ENCODE measurements around the gene DCC.

DCC gene

DNA sequence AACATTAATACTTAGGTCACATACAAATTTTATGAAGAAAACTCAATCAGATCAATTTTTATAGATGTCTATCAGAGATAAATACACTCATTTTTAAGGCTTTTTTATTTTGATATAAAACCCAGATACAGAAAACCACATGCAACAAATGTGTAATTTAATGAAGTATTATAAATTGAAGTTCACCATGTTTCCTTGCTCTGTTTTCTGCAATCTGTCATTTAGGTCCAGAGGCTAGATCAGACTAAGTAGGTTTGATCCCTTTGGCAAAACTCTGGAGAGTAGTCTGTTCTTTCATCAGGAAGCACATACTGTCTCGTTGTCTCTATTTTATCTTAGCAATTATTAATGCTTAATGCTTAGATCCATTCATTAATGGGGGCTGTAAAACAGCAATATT lies 1042.9 kb downstream of the DCC start:
- Histone ChIP-seq H3K9me3 (ENCODE audit: insufficient read depth, low read depth, low read length) (no peaks in the 10 kb centered on the region), H3K79me2 (ENCODE audit: insufficient read depth, low read length) (no peaks in the 10 kb centered on the region), H3K9me2 (replicated peaks; ENCODE audit: low read depth, low read length) (no peaks in the 10 kb centered on the region), H3K4me2 (ENCODE audit: low read depth, low read length, poor library complexity, severe bottlenecking) (no peak overlapping the region), H3K9ac (ENCODE audit: low read depth, low read length, poor library complexity, severe bottlenecking) (no peak overlapping the region), H3K4me1 (ENCODE audit: insufficient read depth, low read length, poor library complexity, severe bottlenecking) (no peaks in the 10 kb centered on the region), H3K27me3 (ENCODE audit: insufficient read depth, low read length, poor library complexity, severe bottlenecking) (no peaks in the 10 kb centered on the region), H2AFZ (ENCODE audit: low read length) (no peak overlapping the region), H3K4me3 (ENCODE audit: low read length, poor library complexity, severe bottlenecking) (no peak overlapping the region), H3K36me3 (ENCODE audit: insufficient read depth, low read length) (no peaks in the 10 kb centered on the region), H3F3A (ENCODE audit: low read depth) (no peaks in the 10 kb centered on the region), H4K20me1 (ENCODE audit: insufficient read depth, low read length, poor library complexity, severe bottlenecking) (no peaks in the 10 kb centered on the region)
- no peak for TF ChIP-seq EZH2phosphoT487 (IDR thresholded peaks at IDR 0.05; ENCODE audit: borderline replicate concordance)
- TF ChIP-seq, protein P1, sequence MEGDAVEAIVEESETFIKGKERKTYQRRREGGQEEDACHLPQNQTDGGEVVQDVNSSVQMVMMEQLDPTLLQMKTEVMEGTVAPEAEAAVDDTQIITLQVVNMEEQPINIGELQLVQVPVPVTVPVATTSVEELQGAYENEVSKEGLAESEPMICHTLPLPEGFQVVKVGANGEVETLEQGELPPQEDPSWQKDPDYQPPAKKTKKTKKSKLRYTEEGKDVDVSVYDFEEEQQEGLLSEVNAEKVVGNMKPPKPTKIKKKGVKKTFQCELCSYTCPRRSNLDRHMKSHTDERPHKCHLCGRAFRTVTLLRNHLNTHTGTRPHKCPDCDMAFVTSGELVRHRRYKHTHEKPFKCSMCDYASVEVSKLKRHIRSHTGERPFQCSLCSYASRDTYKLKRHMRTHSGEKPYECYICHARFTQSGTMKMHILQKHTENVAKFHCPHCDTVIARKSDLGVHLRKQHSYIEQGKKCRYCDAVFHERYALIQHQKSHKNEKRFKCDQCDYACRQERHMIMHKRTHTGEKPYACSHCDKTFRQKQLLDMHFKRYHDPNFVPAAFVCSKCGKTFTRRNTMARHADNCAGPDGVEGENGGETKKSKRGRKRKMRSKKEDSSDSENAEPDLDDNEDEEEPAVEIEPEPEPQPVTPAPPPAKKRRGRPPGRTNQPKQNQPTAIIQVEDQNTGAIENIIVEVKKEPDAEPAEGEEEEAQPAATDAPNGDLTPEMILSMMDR (conservative IDR thresholded peaks at IDR 0.05; ENCODE audit: low read length) = no peak

DNA sequence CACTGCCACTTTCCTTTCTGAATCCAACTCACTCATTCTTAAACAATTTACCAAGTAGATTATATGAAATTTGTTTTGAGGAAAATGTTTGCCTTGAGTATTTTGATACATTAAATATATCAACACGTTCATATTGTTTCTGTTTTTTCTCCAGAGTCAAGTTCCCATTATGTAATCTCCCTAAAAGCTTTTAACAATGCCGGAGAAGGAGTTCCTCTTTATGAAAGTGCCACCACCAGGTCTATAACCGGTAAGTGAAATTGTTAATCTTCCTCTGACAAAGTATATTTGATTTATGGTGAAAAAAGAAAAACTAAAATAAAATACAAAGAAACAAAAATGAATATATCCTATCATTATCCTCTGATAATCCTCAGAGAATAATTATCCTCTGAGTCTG lies 1045.9 kb downstream of the DCC start:
- Histone ChIP-seq H3K4me1 (ENCODE audit: insufficient read depth, low read length, poor library complexity, severe bottlenecking) (no peaks in the 10 kb centered on the region), H3K9me2 (replicated peaks; ENCODE audit: low read depth, low read length) (no peaks in the 10 kb centered on the region), H3K4me3 (ENCODE audit: low read length, poor library complexity, severe bottlenecking) (no peak overlapping the region), H2AFZ (ENCODE audit: low read length) (no peak overlapping the region), H3K4me2 (ENCODE audit: low read depth, low read length, poor library complexity, severe bottlenecking) (no peak overlapping the region), H3K79me2 (ENCODE audit: insufficient read depth, low read length) (no peaks in the 10 kb centered on the region), H3F3A (ENCODE audit: low read depth) (no peaks in the 10 kb centered on the region), H4K20me1 (ENCODE audit: insufficient read depth, low read length, poor library complexity, severe bottlenecking) (no peaks in the 10 kb centered on the region), H3K9ac (ENCODE audit: low read depth, low read length, poor library complexity, severe bottlenecking) (no peak overlapping the region), H3K27me3 (ENCODE audit: insufficient read depth, low read length, poor library complexity, severe bottlenecking) (no peaks in the 10 kb centered on the region), H3K36me3 (ENCODE audit: insufficient read depth, low read length) (no peaks in the 10 kb centered on the region), H3K9me3 (ENCODE audit: insufficient read depth, low read depth, low read length) (no peaks in the 10 kb centered on the region)
- no peak for TF ChIP-seq EZH2phosphoT487 (IDR thresholded peaks at IDR 0.05; ENCODE audit: borderline replicate concordance)
- TF ChIP-seq, protein P1 (conservative IDR thresholded peaks at IDR 0.05; ENCODE audit: low read length) = no peak

DNA sequence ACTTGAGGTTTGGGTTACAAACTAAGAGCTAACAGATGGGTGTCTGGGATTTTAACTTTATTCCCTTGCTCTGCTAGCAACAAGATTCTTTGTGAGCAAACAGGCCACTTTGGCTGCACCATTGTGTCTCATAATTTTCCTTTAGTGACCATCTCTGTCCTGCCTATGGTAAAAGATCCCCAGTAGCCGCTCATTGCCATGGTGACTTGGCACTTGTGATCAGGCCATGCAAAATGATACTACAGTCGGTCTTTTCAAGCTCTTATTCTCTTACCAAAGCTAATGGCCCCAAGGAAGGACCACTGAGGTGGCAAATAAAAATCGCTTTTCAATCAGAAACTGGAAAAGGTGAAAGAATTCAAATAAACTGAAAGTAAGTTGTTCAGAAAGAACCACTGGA lies 1047.6 kb downstream of the DCC start:
- no peaks in the 10 kb centered on the region for H3K9me3 ChIP-seq (ENCODE audit: insufficient read depth, low read depth, low read length)
- no peaks in the 10 kb centered on the region for H4K20me1 ChIP-seq (ENCODE audit: insufficient read depth, low read length, poor library complexity, severe bottlenecking)
- H3K4me3 ChIP-seq (ENCODE audit: low read length, poor library complexity, severe bottlenecking) = no peak overlapping the region
- no peak for TF ChIP-seq EZH2phosphoT487 (IDR thresholded peaks at IDR 0.05; ENCODE audit: borderline replicate concordance)
- TF ChIP-seq, protein P1 (conservative IDR thresholded peaks at IDR 0.05; ENCODE audit: low read length) = no peak
- no peaks in the 10 kb centered on the region for H3K36me3 ChIP-seq (ENCODE audit: insufficient read depth, low read length)
- no peak overlapping the region for H2AFZ ChIP-seq (ENCODE audit: low read length)
- H3K4me1 ChIP-seq (ENCODE audit: insufficient read depth, low read length, poor library complexity, severe bottlenecking) = no peaks in the 10 kb centered on the region
- H3K9ac ChIP-seq (ENCODE audit: low read depth, low read length, poor library complexity, severe bottlenecking) = no peak overlapping the region
- no peaks in the 10 kb centered on the region for H3K79me2 ChIP-seq (ENCODE audit: insufficient read depth, low read length)
- no peaks in the 10 kb centered on the region for H3F3A ChIP-seq (ENCODE audit: low read depth)
- H3K27me3 ChIP-seq (ENCODE audit: insufficient read depth, low read length, poor library complexity, severe bottlenecking) = no peaks in the 10 kb centered on the region
- H3K4me2 ChIP-seq (ENCODE audit: low read depth, low read length, poor library complexity, severe bottlenecking) = no peak overlapping the region
- no peaks in the 10 kb centered on the region for H3K9me2 ChIP-seq (replicated peaks; ENCODE audit: low read depth, low read length)

Measured in Loucy (cell line).